Smooth muscle cell of the pulmonary artery (primary cell): Measurements from ENCODE around the gene ZNF695. TPM values are rescaled to one million over a fixed set of nuclear protein-coding genes. Genes with fewer than 3 reads are reported as not detected.

Experiments
- total RNA-seq: library from RNA; depleted of rRNA; stranded (reverse); fragments of >200 nt; gene quantifications from 2 replicates; pipeline ENCODE4 v1.2.3, GENCODE V29; 2014

ZNF695 gene
- total RNA-seq: 0.79 and 0.98 TPM in 2 replicates

DNA sequence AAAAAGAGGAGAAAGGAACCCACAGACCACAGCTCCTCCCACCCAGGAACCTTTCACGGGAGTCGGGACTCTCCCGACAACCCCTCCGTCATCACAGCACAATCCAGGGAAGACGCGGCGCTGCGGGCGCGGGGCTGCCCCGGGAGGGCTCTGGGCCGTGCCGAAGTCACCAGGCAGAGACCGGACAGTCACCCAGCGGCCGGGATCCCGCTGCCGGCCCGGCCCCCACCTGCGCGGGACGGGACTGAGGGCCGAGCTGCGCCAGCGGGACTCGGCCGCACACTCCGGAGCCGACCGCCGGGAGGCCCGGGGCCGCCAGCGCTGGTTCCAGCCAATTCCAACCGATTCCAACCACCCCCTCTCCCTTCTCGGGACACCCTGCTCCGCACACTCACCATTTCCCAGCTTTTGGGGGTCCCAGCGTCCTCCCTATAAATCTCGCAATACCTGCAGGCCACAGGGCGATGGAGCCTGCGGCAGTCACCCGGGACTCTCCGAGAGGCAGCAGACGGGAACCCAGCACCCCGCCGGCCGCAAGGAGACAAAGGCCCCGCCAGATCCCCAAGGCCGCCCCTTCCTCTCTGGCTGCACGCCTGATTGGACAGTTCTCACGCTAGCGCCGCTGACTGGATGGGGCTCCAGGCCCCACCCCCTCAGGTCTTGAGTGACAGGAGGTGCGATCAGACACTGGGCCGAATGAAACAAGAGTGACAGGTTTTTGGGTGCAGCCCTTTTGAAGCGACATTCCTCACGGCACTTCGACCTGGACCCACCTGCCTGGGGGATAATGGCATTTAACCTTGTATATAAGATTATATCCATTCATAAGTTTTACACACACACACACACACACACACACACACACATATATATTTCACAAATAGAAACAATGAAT lies at the start of gene ZNF695:
TSS of gene ZNF695 (minus strand) at position 547 of the 895 bp plus-strand sequence. CDS start at position 398, 149 bp downstream.

Other genes with a start within 250 kb of the ZNF695 start
- 28.0 and 28.6 TPM in 2 replicates for gene AHCTF1, start 76.1 kb downstream of the ZNF695 start, total RNA-seq
- gene ZNF670, start 70.8 kb upstream of the ZNF695 start, total RNA-seq: 0.72 and 0.89 TPM in 2 replicates
- 3.5 and 6.5 TPM in 2 replicates for gene ZNF669, start 96.3 kb upstream of the ZNF695 start, total RNA-seq
- gene ZNF124, start 164.0 kb upstream of the ZNF695 start, total RNA-seq: 10.0 and 12.5 TPM in 2 replicates
- not detected in 2 replicates for gene VN1R5, start 248.0 kb upstream of the ZNF695 start, total RNA-seq